SK-N-MC (cell line): ENCODE data around the gene ZNF710.

Source experiments
- EZH2 ChIP-seq: fragments of 200-600 bp; sonication (generic); IDR thresholded peaks from one replicate; pipeline ENCODE4 v1.6.1; 2017; ENCODE audit warnings: antibody characterized with exemption
- FOXP2 ChIP-seq: optimal IDR thresholded peaks from 2 replicates; pipeline ENCODE3; 2011; ENCODE audit warnings: mild to moderate bottlenecking, moderate library complexity; ENCODE audit not compliant: insufficient read depth; ENCODE audit errors: extremely low read length, control extremely low read depth
- POLR2AphosphoS5 ChIP-seq: IDR thresholded peaks from 2 replicates; pipeline ENCODE4 v1.6.1; 2012; ENCODE audit warnings: mild to moderate bottlenecking, low read depth, low read length, borderline replicate concordance

DNA sequence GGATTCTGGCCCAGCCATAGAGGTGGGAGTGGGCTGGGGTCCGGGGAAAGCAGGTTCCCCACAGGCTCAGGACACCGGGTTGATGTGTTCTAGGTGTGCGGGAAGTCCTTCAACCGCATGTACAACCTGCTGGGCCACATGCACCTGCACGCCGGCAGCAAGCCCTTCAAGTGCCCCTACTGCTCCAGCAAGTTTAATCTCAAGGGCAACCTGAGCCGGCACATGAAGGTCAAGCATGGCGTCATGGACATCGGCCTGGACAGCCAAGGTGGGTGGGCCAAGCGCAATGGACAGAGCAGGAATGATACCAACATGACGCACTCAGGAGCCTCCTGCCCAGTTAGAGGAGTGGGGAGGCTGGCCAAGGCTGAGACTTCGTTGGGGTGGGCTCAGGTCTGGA, 72.9 kb downstream of the ZNF710 start:
- TF ChIP-seq EZH2 (no peak), POLR2AphosphoS5 (no peak), FOXP2 (no peak)
